ENCODE results near the gene ADGRG3.

Gene ADGRG3

DNA sequence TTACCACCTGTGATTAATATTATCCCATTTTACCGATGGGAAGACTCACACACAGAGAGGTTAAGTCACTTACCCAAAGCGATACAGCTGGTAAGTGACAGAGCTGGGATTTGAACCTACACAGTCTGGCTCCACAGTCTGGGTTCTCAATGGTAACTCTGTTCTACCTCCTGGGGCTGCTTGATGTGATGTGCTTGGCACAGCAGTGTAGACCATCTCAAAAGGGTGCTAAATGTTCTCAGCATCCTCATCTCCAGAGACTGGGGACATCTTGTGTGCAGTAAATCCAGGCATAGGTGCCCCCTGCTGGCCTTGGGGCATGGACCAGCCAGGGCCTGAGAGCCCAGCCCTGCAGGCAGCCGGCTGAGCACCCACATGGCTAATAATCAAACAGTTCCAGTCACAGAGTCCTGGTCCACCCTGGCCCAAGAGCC, 52.1 kb downstream of the ADGRG3 start:
- TF ChIP-seq CTCF (conservative IDR thresholded peaks at IDR 0.05; ENCODE audit: low read depth, low read length) = peak; percentile 85
- H3K4me3 ChIP-seq (ENCODE audit: low read depth, low read length) = no peak overlapping the region
- DNase-seq (ENCODE audit: low read depth) = peak; percentile 77

DNA sequence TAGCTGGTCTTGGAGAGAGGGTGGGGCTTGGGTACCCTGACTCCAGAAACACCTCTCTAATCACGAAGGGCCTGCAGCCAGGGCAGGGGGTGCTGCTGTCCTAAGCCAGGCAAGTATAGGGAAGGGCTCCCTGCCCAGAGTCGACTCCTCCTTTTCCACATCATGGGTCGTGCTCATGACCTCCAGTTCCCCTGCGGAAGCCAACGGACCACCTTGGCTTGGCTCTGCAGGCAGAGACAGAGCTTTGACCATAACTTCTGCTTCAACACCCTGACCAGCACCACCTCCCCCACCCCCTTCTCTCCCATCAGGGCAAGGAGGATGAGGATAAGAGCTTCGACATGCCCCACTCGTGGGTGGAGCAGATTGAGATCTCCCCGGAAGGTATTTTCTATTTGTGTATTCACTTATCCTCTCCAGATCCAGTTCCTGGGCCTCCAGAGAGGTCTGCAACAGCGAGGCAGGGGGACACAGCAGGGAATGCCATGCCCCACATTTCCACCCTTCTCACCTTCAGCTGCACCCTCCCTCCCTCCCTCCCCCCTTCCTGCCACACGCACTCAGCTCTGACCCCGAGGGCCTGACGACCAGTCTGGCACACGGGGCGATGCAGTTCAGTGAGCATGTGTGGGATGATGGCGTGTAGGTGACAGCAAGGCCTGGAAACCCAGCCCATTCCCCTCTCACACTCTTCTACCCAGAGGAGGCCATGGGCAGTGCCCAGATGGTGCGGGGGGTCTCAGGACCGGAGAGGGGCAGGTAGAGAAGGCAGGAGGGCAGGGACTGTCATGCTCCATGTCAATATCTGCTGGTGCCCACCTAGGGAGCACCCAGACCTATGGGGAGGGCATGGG, 53.5 kb downstream of the ADGRG3 start:
- DNase-seq (ENCODE audit: low read depth) = no peak
- no peak for TF ChIP-seq CTCF (conservative IDR thresholded peaks at IDR 0.05; ENCODE audit: low read depth, low read length)
- H3K4me3 ChIP-seq (ENCODE audit: low read depth, low read length) = no peak overlapping the region

DNA sequence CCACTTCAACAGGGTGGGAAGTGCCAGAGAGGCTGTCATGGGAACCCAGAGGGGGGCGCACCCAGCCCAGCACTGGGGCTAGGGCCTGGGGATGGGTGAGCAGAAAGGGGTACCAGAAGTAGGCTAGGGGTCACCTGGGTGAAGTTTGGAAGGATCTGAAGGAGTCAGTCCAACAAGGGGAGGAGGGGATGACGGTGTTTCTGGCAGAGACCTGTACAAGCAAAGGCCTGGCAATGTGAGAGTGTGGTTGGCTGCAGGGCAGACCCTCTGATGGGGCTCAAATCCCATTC, 54.0 kb downstream of the ADGRG3 start:
- TF ChIP-seq CTCF (conservative IDR thresholded peaks at IDR 0.05; ENCODE audit: low read depth, low read length) = no peak
- H3K4me3 ChIP-seq (ENCODE audit: low read depth, low read length) = no peak overlapping the region
- DNase-seq (ENCODE audit: low read depth) = no peak

DNA sequence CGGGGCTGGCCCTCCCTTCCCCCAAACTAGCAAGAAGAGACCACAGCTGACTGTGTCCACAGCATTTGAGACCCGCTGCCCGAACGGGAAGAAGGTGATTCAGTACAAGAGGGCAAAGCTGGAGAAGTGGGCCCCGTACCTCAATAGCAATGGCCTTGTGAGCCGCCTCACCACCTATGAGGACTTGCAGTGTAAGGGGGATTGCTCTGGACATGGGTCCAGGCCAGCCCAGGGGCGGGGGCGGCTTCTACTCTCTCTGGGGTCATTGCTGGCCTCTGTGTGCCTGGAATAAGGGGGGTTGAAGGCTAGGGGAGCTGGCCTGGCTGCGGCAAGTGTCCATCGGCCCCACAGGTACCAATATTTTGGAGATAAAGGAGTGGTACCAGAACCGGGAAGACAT, 54.5 kb downstream of the ADGRG3 start:
- no peak for TF ChIP-seq CTCF (conservative IDR thresholded peaks at IDR 0.05; ENCODE audit: low read depth, low read length)
- no peak overlapping the region for H3K4me3 ChIP-seq (ENCODE audit: low read depth, low read length)
- no peak for DNase-seq (ENCODE audit: low read depth)

DNA sequence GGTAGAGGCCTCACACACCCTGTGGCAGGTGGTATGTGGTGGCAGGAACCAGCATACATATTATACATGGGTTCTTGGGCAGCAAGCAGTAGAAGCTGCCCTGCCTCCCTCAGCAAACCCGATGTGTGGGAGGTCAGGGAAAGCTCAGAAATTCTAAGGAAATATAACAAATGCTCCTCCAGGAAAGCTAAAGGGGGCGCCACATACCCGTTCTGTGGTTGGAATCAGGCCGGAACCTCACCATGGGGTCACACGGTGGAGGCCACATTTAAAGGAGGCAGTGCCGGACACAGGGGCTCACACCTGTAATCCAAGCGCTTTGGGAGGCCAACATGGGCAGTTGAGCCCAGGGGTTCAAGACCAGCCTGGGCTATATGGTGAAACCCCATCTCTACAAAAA, 55.1 kb downstream of the ADGRG3 start:
- peak; percentile 28 for DNase-seq (ENCODE audit: low read depth)
- no peak overlapping the region for H3K4me3 ChIP-seq (ENCODE audit: low read depth, low read length)
- peak; percentile 49 for TF ChIP-seq CTCF (conservative IDR thresholded peaks at IDR 0.05; ENCODE audit: low read depth, low read length)

- TF ChIP-seq CTCF (conservative IDR thresholded peaks at IDR 0.05; ENCODE audit: low read depth, low read length) = no peak
- no peak for DNase-seq (ENCODE audit: low read depth)
- no peak overlapping the region for H3K4me3 ChIP-seq (ENCODE audit: low read depth, low read length)
Measured at GRCh38 chr16:57724531-57724930, 56.4 kb downstream of the ADGRG3 start.

GRCh38 chr16:57725151-57725550, 57.0 kb downstream of the ADGRG3 start:
- no peak for DNase-seq (ENCODE audit: low read depth)
- no peak for TF ChIP-seq CTCF (conservative IDR thresholded peaks at IDR 0.05; ENCODE audit: low read depth, low read length)

More at GRCh38 chr16:57725151-57725550, 57.0 kb downstream of the ADGRG3 start:
- no peak overlapping the region for H3K4me3 ChIP-seq (ENCODE audit: low read depth, low read length)
